ENCODE measurements around the gene KCNJ5.

DNA sequence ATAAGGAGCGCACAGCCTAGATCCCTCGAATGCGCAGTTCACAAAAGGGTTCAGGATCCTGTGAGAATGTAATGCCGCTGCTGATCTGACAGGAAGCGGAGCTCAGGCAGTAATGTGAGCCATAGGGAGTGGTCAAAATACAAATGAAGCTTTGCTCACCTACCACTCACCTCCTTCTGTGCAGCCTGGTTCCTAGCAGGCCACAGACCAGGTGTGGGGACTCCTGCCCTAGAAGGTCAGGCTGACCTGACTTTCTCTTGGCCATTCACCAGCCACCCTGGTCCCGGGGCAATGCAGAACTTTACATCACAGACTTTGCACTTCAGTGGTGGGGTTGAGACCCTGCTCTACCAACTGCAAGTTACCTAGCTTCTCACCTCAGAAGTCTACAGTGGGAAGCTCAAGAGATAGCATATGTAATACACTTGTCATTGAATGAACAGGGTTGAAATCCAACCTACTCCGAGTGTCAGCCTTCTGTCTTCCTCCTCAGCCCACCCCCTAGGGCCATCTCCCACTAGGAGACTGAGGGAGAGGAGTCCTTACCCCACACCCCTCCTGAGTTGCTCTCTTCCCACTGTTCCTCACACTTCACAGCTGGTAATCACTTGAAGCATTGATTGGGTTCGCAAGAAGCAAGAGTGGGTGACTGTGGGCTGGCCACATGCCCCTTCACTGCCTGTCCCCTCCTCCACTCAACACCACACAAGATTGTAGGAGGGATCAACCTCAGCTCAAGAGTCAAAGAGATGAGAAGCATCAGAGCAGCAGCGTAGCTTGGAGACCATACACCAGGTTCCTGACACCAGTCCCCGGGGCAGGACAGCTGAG, 22.1 kb upstream of the KCNJ5 start:
- no peak for TF ChIP-seq TAF1 (IDR thresholded peaks at IDR 0.05; ENCODE audit: low read depth)
- TF ChIP-seq TEAD4 (IDR thresholded peaks at IDR 0.05) = no peak
- TF ChIP-seq ZBTB7A (IDR thresholded peaks at IDR 0.05; ENCODE audit: low read depth) = no peak
- TF ChIP-seq FOXM1 (IDR thresholded peaks at IDR 0.05; ENCODE audit: borderline replicate concordance, low read depth) = no peak
- TF ChIP-seq, protein P1, sequence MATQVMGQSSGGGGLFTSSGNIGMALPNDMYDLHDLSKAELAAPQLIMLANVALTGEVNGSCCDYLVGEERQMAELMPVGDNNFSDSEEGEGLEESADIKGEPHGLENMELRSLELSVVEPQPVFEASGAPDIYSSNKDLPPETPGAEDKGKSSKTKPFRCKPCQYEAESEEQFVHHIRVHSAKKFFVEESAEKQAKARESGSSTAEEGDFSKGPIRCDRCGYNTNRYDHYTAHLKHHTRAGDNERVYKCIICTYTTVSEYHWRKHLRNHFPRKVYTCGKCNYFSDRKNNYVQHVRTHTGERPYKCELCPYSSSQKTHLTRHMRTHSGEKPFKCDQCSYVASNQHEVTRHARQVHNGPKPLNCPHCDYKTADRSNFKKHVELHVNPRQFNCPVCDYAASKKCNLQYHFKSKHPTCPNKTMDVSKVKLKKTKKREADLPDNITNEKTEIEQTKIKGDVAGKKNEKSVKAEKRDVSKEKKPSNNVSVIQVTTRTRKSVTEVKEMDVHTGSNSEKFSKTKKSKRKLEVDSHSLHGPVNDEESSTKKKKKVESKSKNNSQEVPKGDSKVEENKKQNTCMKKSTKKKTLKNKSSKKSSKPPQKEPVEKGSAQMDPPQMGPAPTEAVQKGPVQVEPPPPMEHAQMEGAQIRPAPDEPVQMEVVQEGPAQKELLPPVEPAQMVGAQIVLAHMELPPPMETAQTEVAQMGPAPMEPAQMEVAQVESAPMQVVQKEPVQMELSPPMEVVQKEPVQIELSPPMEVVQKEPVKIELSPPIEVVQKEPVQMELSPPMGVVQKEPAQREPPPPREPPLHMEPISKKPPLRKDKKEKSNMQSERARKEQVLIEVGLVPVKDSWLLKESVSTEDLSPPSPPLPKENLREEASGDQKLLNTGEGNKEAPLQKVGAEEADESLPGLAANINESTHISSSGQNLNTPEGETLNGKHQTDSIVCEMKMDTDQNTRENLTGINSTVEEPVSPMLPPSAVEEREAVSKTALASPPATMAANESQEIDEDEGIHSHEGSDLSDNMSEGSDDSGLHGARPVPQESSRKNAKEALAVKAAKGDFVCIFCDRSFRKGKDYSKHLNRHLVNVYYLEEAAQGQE (IDR thresholded peaks at IDR 0.05; ENCODE audit: low read depth) = no peak
- TF ChIP-seq CEBPB (IDR thresholded peaks at IDR 0.05) = no peak
- no peak for TF ChIP-seq YY1 (IDR thresholded peaks at IDR 0.05; ENCODE audit: low read depth)
- TF ChIP-seq TCF12 (IDR thresholded peaks at IDR 0.05; ENCODE audit: low read depth) = no peak
- no peak for TF ChIP-seq NFIC (IDR thresholded peaks at IDR 0.05)
- TF ChIP-seq EP300 (IDR thresholded peaks at IDR 0.05; ENCODE audit: borderline replicate concordance) = no peak
- no peak for TF ChIP-seq RAD21 (IDR thresholded peaks at IDR 0.05; ENCODE audit: low read depth)
- no peak for TF ChIP-seq EGR1 (IDR thresholded peaks at IDR 0.05)
- TF ChIP-seq, protein P2, sequence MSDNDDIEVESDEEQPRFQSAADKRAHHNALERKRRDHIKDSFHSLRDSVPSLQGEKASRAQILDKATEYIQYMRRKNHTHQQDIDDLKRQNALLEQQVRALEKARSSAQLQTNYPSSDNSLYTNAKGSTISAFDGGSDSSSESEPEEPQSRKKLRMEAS (IDR thresholded peaks at IDR 0.05) = no peak
- TF ChIP-seq CREB1 (IDR thresholded peaks at IDR 0.05; ENCODE audit: low read depth) = no peak
